ENCODE data around the gene RASGRP2.
"Not testable (repeated sequence)": the region's sequence is repeated elsewhere in the genome, so short reads cannot be mapped to it uniquely, and the experiment has no call there.

Gene RASGRP2

GRCh38 chr11:64718084-64718779 is 25.7 kb downstream of the RASGRP2 start:
- no peak for DNase-seq (ENCODE audit: low spot score)

- DNase-seq (ENCODE audit: low spot score): no peak
These were observed 26.7 kb downstream of the RASGRP2 start for GRCh38 chr11:64717268-64717578.

- DNase-seq (ENCODE audit: low spot score): no peak
These were observed 27.3 kb downstream of the RASGRP2 start for GRCh38 chr11:64716473-64717267.

GRCh38 chr11:64715756-64716472 is 28.0 kb downstream of the RASGRP2 start:
- no peak for DNase-seq (ENCODE audit: low spot score)

- DNase-seq (ENCODE audit: low spot score): no peak
These were observed 28.8 kb downstream of the RASGRP2 start for GRCh38 chr11:64715110-64715509.

- no peak for DNase-seq (ENCODE audit: low spot score)
These were observed 29.3 kb downstream of the RASGRP2 start for GRCh38 chr11:64714666-64715065.

GRCh38 chr11:64713781-64714363 is 30.1 kb downstream of the RASGRP2 start:
- DNase-seq (ENCODE audit: low spot score): peak; percentile 66

- DNase-seq (ENCODE audit: low spot score): peak; percentile 74
These were observed 30.8 kb downstream of the RASGRP2 start for GRCh38 chr11:64713016-64713707.

- DNase-seq (ENCODE audit: low spot score): no peak
These were observed 31.4 kb downstream of the RASGRP2 start for GRCh38 chr11:64712430-64713015.

GRCh38 chr11:64711956-64712362 is 32.0 kb downstream of the RASGRP2 start:
- DNase-seq (ENCODE audit: low spot score): no peak

GRCh38 chr11:64711138-64711955 is 32.6 kb downstream of the RASGRP2 start:
- no peak for DNase-seq (ENCODE audit: low spot score)

- DNase-seq (ENCODE audit: low spot score): no peak
These were observed 33.4 kb downstream of the RASGRP2 start for GRCh38 chr11:64710418-64711137.

GRCh38 chr11:64705501-64705900 is 38.4 kb downstream of the RASGRP2 start:
- DNase-seq (ENCODE audit: low spot score): no peak

- DNase-seq (ENCODE audit: low spot score): no peak
These were observed 40.9 kb downstream of the RASGRP2 start for GRCh38 chr11:64703048-64703447.

- DNase-seq (ENCODE audit: low spot score): not testable (repeated sequence)
These were observed 42.0 kb downstream of the RASGRP2 start for GRCh38 chr11:64701956-64702355.

- DNase-seq (ENCODE audit: low spot score): no peak
These were observed 45.5 kb downstream of the RASGRP2 start for GRCh38 chr11:64698427-64698826.

GRCh38 chr11:64697663-64698375 is 46.1 kb downstream of the RASGRP2 start:
- DNase-seq (ENCODE audit: low spot score): peak; percentile 36

GRCh38 chr11:64696045-64696444 is 47.9 kb downstream of the RASGRP2 start:
- no peak for DNase-seq (ENCODE audit: low spot score)

- no peak for DNase-seq (ENCODE audit: low spot score)
These were observed 48.4 kb downstream of the RASGRP2 start for GRCh38 chr11:64695548-64695947.

Data from ecto neural progenitor cell (in vitro differentiated cells).